BLaER1 (cell line): ENCODE results near the gene GRK5.
A peak's percentile ranks its signal among the peaks of the same experiment; 100 is the strongest.
"Not testable (repeated sequence)": the region's sequence is repeated elsewhere in the genome, so short reads cannot be mapped to it uniquely, and the experiment has no call there.

Experiments used
- H3K27ac ChIP-seq: shearing (Covaris generic); formaldehyde crosslinking; 2 replicates; pipeline ENCODE4 v1.8.1; 2022
- H3K27me3 ChIP-seq: shearing (Covaris generic); formaldehyde crosslinking; 2 replicates; pipeline ENCODE4 v1.8.1; 2022
- H3K36me3 ChIP-seq: shearing (Covaris generic); formaldehyde crosslinking; 2 replicates; pipeline ENCODE4 v1.8.1; 2022
- H3K4me1 ChIP-seq: shearing (Covaris generic); formaldehyde crosslinking; 2 replicates; pipeline ENCODE4 v1.8.1; 2022
- H3K4me2 ChIP-seq: shearing (Covaris generic); formaldehyde crosslinking; 2 replicates; pipeline ENCODE4 v1.8.1; 2022
- H3K4me3 ChIP-seq: shearing (Covaris generic); formaldehyde crosslinking; 2 replicates; pipeline ENCODE4 v1.8.1; 2022
- H3K9ac ChIP-seq: shearing (Covaris generic); formaldehyde crosslinking; 2 replicates; pipeline ENCODE4 v1.8.1; 2022
- H3K9me3 ChIP-seq: shearing (Covaris generic); formaldehyde crosslinking; 2 replicates; pipeline ENCODE4 v1.8.1; 2022
- H4K20me1 ChIP-seq: shearing (Covaris generic); formaldehyde crosslinking; 2 replicates; pipeline ENCODE4 v1.8.1; 2022
- Cebpa-rat ChIP-seq: shearing (Covaris generic); IDR thresholded peaks from 2 replicates; pipeline ENCODE4 v1.8.1; 2022

The GRK5 gene

GRCh38 chr10:119268871-119269506 lies 61.6 kb downstream of the GRK5 start:
- no peaks in the 10 kb centered on the region for H3K27me3 ChIP-seq
- H3K9me3 ChIP-seq = no peaks in the 10 kb centered on the region
- no peak overlapping the region for H3K4me3 ChIP-seq
- peaks cover 20% of the 10 kb centered on the region for H3K4me1 ChIP-seq
- peak overlapping the region; percentile 57 for H3K27ac ChIP-seq
- H3K9ac ChIP-seq = no peak overlapping the region; the same call in 1 of the 2 replicates
- H3K4me2 ChIP-seq = peak overlapping the region; percentile 59
- no peaks in the 10 kb centered on the region for H4K20me1 ChIP-seq
- TF ChIP-seq Cebpa-rat = no peak
- H3K36me3 ChIP-seq = no peaks in the 10 kb centered on the region

DNA sequence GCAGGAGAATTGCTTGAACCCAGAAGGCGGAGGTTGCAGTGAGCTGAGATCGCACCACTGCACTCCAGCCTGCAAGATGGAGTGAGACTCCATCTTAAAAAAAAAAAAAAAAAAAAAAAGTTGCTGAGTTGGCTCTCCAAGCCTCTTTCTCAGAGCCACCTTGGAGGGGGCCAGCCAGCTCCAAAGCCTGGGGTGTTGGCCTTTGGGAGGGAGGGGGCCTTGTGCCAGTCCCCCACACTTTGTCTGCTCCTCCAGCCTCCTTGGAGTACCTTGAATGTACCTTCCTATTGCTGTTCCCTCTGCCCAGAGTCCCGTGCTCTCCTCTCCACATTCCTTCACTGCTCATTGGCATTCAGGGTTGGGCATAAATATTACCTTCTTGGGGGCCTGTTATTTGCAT lies 62.4 kb downstream of the GRK5 start:
- Histone ChIP-seq H3K4me3 (no peak overlapping the region), H3K27ac (no peak overlapping the region), H3K4me2 (no peak overlapping the region), H3K4me1 (peaks cover 20% of the 10 kb centered on the region), H3K9ac (no peak overlapping the region), H3K9me3 (no peaks in the 10 kb centered on the region), H4K20me1 (no peaks in the 10 kb centered on the region), H3K36me3 (no peaks in the 10 kb centered on the region), H3K27me3 (no peaks in the 10 kb centered on the region)
- TF ChIP-seq Cebpa-rat = no peak

- H3K9me3 ChIP-seq = no peaks in the 10 kb centered on the region
- H3K9ac ChIP-seq = no peak overlapping the region
- peaks cover 20% of the 10 kb centered on the region for H3K4me1 ChIP-seq
- no peak for TF ChIP-seq Cebpa-rat
- no peak overlapping the region for H3K4me2 ChIP-seq
- no peaks in the 10 kb centered on the region for H3K27me3 ChIP-seq
- H3K27ac ChIP-seq = no peak overlapping the region
- no peak overlapping the region for H3K4me3 ChIP-seq
- H4K20me1 ChIP-seq = no peaks in the 10 kb centered on the region
- no peaks in the 10 kb centered on the region for H3K36me3 ChIP-seq
These were observed 63.5 kb downstream of the GRK5 start for GRCh38 chr10:119270762-119271366.

DNA sequence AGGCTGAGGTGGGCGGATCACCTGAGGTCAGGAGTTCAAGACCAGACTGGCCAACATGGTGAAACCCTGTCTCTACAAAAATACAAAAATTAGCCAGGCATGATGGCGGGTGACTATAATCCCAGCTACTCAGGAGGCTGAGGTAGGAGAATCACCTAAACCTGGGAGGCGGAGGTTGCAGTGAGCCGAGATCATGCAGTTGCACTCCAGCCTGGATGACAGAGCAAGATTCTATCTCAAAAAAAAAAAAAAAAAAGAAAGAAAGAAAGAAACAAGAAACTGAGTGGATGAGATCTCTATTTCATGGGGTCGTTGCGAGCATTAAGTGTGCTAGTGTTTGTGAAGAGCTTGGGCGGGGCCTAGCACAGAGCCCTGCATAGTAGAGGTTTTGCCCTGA lies 65.0 kb downstream of the GRK5 start:
- H3K9ac ChIP-seq, H3K4me2 ChIP-seq: not testable (repeated sequence)

GRCh38 chr10:119272736-119273135 lies 65.4 kb downstream of the GRK5 start:
- Histone ChIP-seq H3K27me3 (no peaks in the 10 kb centered on the region), H3K36me3 (no peaks in the 10 kb centered on the region), H3K4me3 (no peak overlapping the region), H3K27ac (no peak overlapping the region), H3K9me3 (no peaks in the 10 kb centered on the region), H3K4me2 (no peak overlapping the region), H4K20me1 (no peaks in the 10 kb centered on the region), H3K9ac (no peak overlapping the region), H3K4me1 (peaks cover 20% of the 10 kb centered on the region)
- TF ChIP-seq Cebpa-rat = no peak

More for the DNA sequence above, 65.0 kb downstream of the GRK5 start:
- H3K4me3 ChIP-seq, H3K27ac ChIP-seq, H4K20me1 ChIP-seq, H3K36me3 ChIP-seq, H3K27me3 ChIP-seq, H3K9me3 ChIP-seq: not testable (repeated sequence)
- H3K4me1 ChIP-seq = peaks cover 20% of the 10 kb centered on the region

DNA sequence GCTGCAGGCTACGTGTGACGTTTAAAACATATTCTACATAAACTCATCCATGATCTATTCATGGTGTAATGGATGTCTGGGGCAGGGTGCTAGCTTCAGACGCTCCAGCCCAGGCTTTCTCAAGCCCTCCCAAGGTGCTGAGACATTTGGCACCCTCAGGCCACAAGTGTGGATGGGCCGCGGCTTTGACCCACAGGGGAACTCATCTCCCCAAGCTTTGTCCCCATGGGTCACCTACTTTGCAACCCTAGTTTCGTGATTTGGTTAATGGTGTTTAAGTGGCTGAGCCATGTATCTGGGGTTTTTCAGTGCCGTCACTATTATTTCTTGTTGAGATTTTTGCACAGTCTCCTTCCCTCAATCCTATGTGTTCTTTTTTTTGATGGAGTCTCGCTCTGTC lies 66.0 kb downstream of the GRK5 start:
- Histone ChIP-seq H4K20me1 (no peaks in the 10 kb centered on the region), H3K27me3 (no peaks in the 10 kb centered on the region), H3K4me2 (no peak overlapping the region), H3K27ac (no peak overlapping the region), H3K4me3 (no peak overlapping the region), H3K9ac (no peak overlapping the region), H3K4me1 (peaks cover 19% of the 10 kb centered on the region), H3K36me3 (no peaks in the 10 kb centered on the region), H3K9me3 (no peaks in the 10 kb centered on the region)
- TF ChIP-seq Cebpa-rat = no peak

DNA sequence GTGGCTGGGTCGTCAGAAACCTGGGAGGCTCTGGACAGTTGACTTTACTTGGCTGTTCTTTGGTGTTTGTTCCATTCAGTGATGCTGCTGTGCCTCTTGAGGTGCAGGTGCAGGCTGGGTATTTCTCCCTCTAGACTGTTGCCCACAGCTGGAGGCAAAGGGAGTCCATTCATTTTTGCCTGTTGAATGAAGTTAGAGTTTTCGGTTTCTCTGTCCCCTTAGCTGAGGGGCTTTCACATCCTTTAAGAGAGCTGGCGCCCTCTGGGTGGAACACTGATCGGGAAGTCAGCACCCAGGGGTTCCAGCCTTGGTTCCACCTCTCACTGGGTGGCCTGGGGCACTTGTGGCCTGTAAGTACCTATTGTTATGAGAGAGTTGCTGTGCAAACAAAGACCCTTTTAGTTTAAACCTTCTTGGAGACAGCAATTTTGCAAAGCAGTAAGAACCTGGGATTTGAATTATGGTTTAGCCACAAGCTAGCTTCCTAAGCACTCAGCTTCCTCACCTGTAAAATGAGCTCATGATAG lies 67.2 kb downstream of the GRK5 start:
- H3K9ac ChIP-seq = no peak overlapping the region
- H3K4me2 ChIP-seq = no peak overlapping the region
- no peaks in the 10 kb centered on the region for H3K36me3 ChIP-seq
- no peaks in the 10 kb centered on the region for H4K20me1 ChIP-seq
- H3K27me3 ChIP-seq = no peaks in the 10 kb centered on the region
- TF ChIP-seq Cebpa-rat = no peak
- H3K4me1 ChIP-seq = peaks cover 11% of the 10 kb centered on the region
- H3K4me3 ChIP-seq = no peak overlapping the region
- no peak overlapping the region for H3K27ac ChIP-seq
- no peaks in the 10 kb centered on the region for H3K9me3 ChIP-seq

DNA sequence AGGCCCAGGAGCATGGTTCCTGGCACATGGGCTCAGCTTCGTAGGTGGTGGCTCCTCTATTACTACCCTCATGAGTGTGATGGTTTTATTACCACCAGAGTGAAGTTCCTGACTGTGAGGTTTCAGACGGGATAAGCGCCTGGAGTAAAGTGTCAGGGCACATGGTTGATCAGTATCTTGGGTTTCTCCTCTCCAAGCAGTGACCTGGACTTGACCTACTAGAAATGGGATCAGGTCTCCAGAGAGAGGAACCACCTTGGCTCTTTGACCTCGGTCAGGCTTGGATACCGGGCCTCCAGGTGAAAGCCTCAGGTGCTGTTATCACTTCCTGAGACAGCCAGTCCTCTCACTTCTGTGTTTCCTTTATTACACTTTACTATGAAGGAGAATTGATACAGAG lies 67.7 kb downstream of the GRK5 start:
- no peak overlapping the region for H3K9ac ChIP-seq
- peaks cover 16% of the 10 kb centered on the region for H3K4me1 ChIP-seq
- H3K4me3 ChIP-seq = no peak overlapping the region
- H3K4me2 ChIP-seq = no peak overlapping the region
- no peaks in the 10 kb centered on the region for H3K9me3 ChIP-seq
- no peaks in the 10 kb centered on the region for H3K36me3 ChIP-seq
- TF ChIP-seq Cebpa-rat = no peak
- no peak overlapping the region for H3K27ac ChIP-seq
- H4K20me1 ChIP-seq = no peaks in the 10 kb centered on the region
- H3K27me3 ChIP-seq = no peaks in the 10 kb centered on the region

DNA sequence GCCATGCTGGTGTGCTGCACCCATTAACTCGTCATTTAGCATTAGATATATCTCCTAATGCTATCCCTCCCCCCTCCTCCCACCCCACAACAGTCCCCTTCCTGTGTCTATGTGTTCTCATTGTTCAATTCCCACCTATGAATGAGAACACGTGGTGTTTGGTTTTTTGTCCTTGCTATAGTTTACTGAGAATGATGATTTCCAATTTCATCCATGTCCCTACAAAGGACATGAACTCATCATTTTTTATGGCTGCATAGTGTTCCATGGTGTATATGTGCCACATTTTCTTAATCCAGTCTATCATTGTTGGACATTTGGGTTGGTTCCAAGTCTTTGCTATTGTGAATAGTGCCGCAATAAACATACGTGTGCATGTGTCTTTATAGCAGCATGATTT lies 68.8 kb downstream of the GRK5 start:
- H3K9ac ChIP-seq, H3K27ac ChIP-seq, H3K4me3 ChIP-seq, H3K4me2 ChIP-seq, H3K36me3 ChIP-seq, H3K27me3 ChIP-seq, H4K20me1 ChIP-seq, H3K9me3 ChIP-seq: not testable (repeated sequence)
- peaks cover 28% of the 10 kb centered on the region for H3K4me1 ChIP-seq

DNA sequence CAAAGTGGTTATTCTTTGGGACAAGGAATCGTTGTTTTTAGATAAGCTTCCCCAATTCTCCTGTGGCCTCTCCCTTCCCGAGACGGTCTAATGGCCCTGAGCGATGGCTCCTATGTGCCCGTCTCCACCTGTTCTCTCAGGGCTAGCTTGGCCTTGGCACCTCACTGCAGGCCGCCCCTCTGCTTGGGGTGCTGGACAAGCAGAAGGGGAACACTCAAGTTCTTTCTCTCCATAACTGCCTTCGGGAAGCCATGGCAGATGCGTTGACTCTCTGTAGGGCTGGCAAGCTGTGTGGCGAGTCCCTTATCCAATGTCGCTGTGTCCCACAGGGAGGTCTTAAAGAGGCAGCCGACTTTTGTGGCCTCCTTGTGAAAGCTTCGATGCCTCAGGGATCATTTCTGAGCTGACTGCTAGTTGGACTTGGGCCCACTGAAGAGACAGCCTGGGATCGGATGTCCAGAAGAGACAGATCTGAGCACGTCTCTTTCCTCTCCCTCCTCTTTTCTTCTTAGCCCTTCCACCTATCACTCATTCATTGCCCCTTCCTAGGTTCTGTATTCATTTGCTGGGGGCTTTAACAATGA lies 70.8 kb downstream of the GRK5 start:
- no peaks in the 10 kb centered on the region for H3K27me3 ChIP-seq
- no peak overlapping the region for H3K27ac ChIP-seq
- H4K20me1 ChIP-seq = no peaks in the 10 kb centered on the region
- peaks cover 19% of the 10 kb centered on the region for H3K4me1 ChIP-seq
- no peak overlapping the region for H3K9ac ChIP-seq
- no peaks in the 10 kb centered on the region for H3K36me3 ChIP-seq
- no peak for TF ChIP-seq Cebpa-rat
- no peak overlapping the region for H3K4me3 ChIP-seq
- no peaks in the 10 kb centered on the region for H3K9me3 ChIP-seq
- H3K4me2 ChIP-seq = no peak overlapping the region
